ENCODE data around the gene GALNT12. TPM values are rescaled to one million over a fixed set of nuclear protein-coding genes. Genes with fewer than 3 reads are reported as not detected.

The GALNT12 gene
- total and polyA plus RNA-seq, 2 donors = 6.7 to 7.3 TPM

DNA sequence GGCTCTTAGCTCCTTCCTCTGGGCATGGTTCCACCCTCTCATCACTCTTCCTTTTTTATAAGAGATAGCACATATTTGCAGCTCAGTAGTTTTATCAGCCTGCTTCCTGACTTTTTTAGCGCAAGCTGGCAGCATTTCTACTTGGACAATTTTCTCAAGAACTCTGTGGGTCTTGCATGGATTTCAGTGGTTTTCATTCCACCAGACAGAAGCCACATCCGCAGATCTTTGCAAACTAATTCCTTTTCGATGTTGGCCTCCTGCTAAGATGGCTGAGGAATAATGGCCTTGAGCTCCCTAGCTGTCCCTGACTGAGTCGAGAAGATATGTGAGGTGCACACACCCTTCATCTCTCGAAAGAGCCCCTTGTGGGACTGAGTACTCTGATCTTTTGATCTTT is 49.5 kb downstream of the GALNT12 start:
- Histone ChIP-seq H3K4me1 (ENCODE audit: control insufficient read depth in 2 of 2, insufficient read depth in 2 of 2, low read length in 2 of 2) (no peaks in the 10 kb centered on the region), H3K27me3 (ENCODE audit: control insufficient read depth in 2 of 2, insufficient read depth in 1 of 2, low read length in 1 of 2) (no peaks in the 10 kb centered on the region), H3K36me3 (ENCODE audit: control insufficient read depth in 2 of 2, insufficient read depth in 2 of 2, low read length in 1 of 2) (no peaks in the 10 kb centered on the region), H3K9me3 (ENCODE audit: control insufficient read depth in 2 of 2, insufficient read depth in 1 of 2, low read length in 1 of 2) (no peaks in the 10 kb centered on the region), H3K27ac (ENCODE audit: low read depth in 1 of 2, low read length in 1 of 2) (no peak overlapping the region), H3K4me3 (ENCODE audit: low read length in 2 of 2) (no peak overlapping the region)
- no peak for DNase-seq (ENCODE audit: low read depth in 6 of 9, low spot score in 9 of 9)
- 96% methylated on average over 5 of the region's 5 CpGs for WGBS

DNA sequence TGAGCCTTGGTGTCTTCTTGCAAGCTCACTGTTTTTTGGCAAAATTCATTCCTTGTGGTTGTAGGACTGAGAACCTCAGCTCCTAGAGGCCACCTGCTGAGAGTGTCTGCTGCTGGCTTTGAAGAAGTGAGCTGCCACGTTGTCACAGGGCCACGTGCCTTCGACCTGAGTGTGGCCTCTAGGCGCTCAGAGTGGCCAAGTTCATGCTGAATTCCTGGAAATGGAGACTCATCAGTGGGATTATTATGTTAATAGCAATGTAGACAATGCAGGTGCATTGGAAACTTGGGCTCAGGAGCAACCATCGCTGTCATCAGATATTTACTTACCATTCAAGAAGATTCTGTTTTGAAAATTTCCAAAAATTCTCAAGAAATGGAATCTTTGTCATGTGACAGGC is 52.5 kb downstream of the GALNT12 start:
- Histone ChIP-seq H3K4me1 (ENCODE audit: control insufficient read depth in 2 of 2, insufficient read depth in 2 of 2, low read length in 2 of 2) (no peaks in the 10 kb centered on the region), H3K27ac (ENCODE audit: low read depth in 1 of 2, low read length in 1 of 2) (no peak overlapping the region), H3K4me3 (ENCODE audit: low read length in 2 of 2) (no peak overlapping the region), H3K36me3 (ENCODE audit: control insufficient read depth in 2 of 2, insufficient read depth in 2 of 2, low read length in 1 of 2) (no peaks in the 10 kb centered on the region), H3K27me3 (ENCODE audit: control insufficient read depth in 2 of 2, insufficient read depth in 1 of 2, low read length in 1 of 2) (no peaks in the 10 kb centered on the region), H3K9me3 (ENCODE audit: control insufficient read depth in 2 of 2, insufficient read depth in 1 of 2, low read length in 1 of 2) (no peaks in the 10 kb centered on the region)
- no peak for DNase-seq (ENCODE audit: low read depth in 6 of 9, low spot score in 9 of 9)
- WGBS = 94% methylated on average over 5 of the region's 5 CpGs

DNA sequence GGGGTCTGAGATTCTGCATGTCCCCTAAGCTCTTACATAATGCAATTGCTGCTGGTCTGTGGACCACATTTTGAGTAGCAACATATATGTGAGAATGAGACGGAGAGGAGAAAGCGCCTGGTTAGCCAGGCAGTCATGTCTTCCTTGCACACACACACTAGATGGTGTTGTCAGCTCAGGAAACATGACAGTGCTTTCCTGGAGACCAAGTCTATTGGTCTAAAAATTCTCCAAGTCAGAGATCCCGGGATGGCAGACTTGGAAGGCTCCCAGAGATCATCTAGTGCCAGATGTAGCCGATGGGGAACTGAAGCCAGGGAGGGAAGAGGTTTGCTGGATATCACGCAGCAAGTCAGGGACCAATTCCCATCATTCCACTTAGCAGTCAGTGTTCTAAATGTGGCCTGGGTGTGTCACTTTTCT is 53.4 kb downstream of the GALNT12 start:
- Histone ChIP-seq H3K27ac (ENCODE audit: low read depth in 1 of 2, low read length in 1 of 2) (no peak overlapping the region), H3K4me1 (ENCODE audit: control insufficient read depth in 2 of 2, insufficient read depth in 2 of 2, low read length in 2 of 2) (no peaks in the 10 kb centered on the region), H3K4me3 (ENCODE audit: low read length in 2 of 2) (no peak overlapping the region), H3K27me3 (ENCODE audit: control insufficient read depth in 2 of 2, insufficient read depth in 1 of 2, low read length in 1 of 2) (no peaks in the 10 kb centered on the region), H3K9me3 (ENCODE audit: control insufficient read depth in 2 of 2, insufficient read depth in 1 of 2, low read length in 1 of 2) (no peaks in the 10 kb centered on the region), H3K36me3 (ENCODE audit: control insufficient read depth in 2 of 2, insufficient read depth in 2 of 2, low read length in 1 of 2) (no peaks in the 10 kb centered on the region)
- WGBS = 59% methylated on average over 5 of the region's 5 CpGs
- DNase-seq (ENCODE audit: low read depth in 6 of 9, low spot score in 9 of 9) = no peak

DNA sequence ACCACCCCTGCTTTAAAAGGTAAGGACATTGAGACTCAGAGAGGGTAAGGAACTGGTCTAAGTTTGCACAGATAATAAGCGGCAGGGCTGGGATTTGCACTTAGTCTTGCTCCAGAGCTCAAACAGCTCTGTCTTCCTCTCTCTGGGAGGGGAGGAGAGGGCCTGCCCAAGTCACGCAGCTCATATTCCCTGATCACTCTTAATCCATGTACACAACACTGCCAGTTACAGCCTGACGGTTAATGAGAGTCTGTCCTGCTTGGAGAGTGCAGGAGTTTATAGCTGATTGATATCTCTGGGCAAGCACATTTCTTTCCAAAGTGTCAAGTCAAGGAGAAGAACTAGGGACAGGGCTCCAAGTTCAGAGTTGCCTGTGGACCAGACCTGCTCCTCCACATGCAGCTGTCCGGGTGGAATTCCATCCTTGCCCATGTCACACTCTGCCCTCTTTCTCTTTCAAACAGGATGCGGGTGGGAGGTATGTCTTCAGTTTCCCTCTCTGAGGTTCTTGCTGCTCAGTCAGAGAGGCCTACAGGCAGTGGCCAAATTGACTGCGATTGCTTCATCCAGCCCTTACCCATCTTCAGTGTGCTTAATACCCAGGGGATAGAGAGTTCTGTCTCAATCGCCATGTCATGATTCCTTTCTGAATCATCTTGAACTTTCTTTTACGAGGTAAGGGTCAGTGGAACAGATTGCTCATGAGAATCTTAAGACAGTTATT is 54.5 kb downstream of the GALNT12 start:
- Histone ChIP-seq H3K4me3 (ENCODE audit: low read length in 2 of 2) (no peak overlapping the region), H3K9me3 (ENCODE audit: control insufficient read depth in 2 of 2, insufficient read depth in 1 of 2, low read length in 1 of 2) (no peaks in the 10 kb centered on the region), H3K36me3 (ENCODE audit: control insufficient read depth in 2 of 2, insufficient read depth in 2 of 2, low read length in 1 of 2) (no peaks in the 10 kb centered on the region), H3K27ac (ENCODE audit: low read depth in 1 of 2, low read length in 1 of 2) (no peak overlapping the region), H3K4me1 (ENCODE audit: control insufficient read depth in 2 of 2, insufficient read depth in 2 of 2, low read length in 2 of 2) (no peaks in the 10 kb centered on the region), H3K27me3 (ENCODE audit: control insufficient read depth in 2 of 2, insufficient read depth in 1 of 2, low read length in 1 of 2) (no peaks in the 10 kb centered on the region)
- DNase-seq (ENCODE audit: low read depth in 6 of 9, low spot score in 9 of 9) = no peak
- WGBS = 90% methylated on average over 8 of the region's 8 CpGs

DNA sequence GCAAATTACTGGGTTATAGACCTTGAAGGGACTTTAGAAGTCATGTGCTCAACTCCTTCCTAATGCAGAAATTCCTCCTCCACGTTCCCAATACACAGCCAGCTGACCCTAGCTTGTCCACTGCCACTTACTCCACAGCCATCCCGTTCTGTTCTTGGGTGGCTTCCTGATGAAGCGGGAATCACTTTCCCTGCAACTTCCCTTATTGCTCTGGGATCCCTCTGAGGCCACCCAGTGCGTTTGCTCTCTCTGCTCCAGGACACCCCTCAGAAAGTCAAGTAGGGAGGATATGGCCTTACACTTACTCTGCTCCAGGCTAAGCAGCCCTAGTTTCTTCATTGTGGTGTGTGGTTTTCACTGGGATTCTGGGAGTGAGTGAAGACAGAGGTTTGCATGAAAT is 55.5 kb downstream of the GALNT12 start:
- no peak for DNase-seq (ENCODE audit: low read depth in 6 of 9, low spot score in 9 of 9)
- no peaks in the 10 kb centered on the region for H3K4me1 ChIP-seq (ENCODE audit: control insufficient read depth in 2 of 2, insufficient read depth in 2 of 2, low read length in 2 of 2)
- H3K36me3 ChIP-seq (ENCODE audit: control insufficient read depth in 2 of 2, insufficient read depth in 2 of 2, low read length in 1 of 2) = no peaks in the 10 kb centered on the region
- no peak overlapping the region for H3K4me3 ChIP-seq (ENCODE audit: low read length in 2 of 2)
- no peaks in the 10 kb centered on the region for H3K27me3 ChIP-seq (ENCODE audit: control insufficient read depth in 2 of 2, insufficient read depth in 1 of 2, low read length in 1 of 2)
- no peaks in the 10 kb centered on the region for H3K9me3 ChIP-seq (ENCODE audit: control insufficient read depth in 2 of 2, insufficient read depth in 1 of 2, low read length in 1 of 2)
- 86% methylated on average over 4 of the region's 4 CpGs for WGBS
- no peak overlapping the region for H3K27ac ChIP-seq (ENCODE audit: low read depth in 1 of 2, low read length in 1 of 2)

DNA sequence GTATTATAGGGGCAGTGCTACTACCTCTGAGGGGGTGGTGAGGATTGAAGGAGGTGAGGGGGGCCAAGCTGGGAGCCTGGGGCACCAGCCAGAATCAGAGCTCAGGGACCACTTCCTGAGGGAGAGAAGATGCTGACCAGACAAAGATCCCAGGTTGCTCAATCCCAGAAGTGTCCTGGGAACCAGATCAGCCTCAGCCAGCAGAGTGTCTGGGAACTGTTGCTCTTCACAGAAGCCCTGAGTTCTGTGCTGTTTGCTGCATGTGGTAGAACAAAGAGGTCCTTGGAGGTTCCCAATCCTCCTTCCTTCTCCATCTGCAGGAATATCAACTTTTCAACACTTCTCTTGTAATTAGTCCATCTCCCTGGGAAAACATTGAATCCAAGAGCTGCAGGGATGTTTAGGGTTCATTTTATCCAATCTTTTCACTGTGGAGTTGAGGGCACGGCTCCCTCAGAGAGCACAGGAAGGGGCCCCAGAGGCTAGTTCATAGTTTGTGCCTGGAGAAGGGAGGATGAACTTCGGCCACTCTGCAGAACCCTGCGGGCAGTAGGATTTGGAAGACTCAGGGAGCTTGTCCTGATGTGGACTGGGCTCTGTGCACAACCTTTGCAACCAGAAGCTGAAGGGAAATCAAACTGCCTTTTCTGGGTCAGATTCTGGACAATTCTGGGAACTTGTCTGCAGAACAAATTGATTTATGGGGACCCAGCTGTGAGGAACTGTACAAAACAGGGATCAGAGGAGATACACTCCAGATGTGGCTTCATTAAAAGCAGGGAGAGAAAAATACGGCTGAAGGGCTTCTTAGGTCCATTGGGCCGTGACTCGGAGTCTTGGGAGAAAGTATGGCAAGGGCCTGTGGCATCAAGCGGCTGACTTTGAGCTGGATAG is 57.1 kb downstream of the GALNT12 start:
- no peak overlapping the region for H3K27ac ChIP-seq (ENCODE audit: low read depth in 1 of 2, low read length in 1 of 2)
- no peaks in the 10 kb centered on the region for H3K4me1 ChIP-seq (ENCODE audit: control insufficient read depth in 2 of 2, insufficient read depth in 2 of 2, low read length in 2 of 2)
- no peak overlapping the region for H3K4me3 ChIP-seq (ENCODE audit: low read length in 2 of 2)
- DNase-seq (ENCODE audit: low read depth in 6 of 9, low spot score in 9 of 9) = no peak
- H3K36me3 ChIP-seq (ENCODE audit: control insufficient read depth in 2 of 2, insufficient read depth in 2 of 2, low read length in 1 of 2) = no peaks in the 10 kb centered on the region
- no peaks in the 10 kb centered on the region for H3K27me3 ChIP-seq (ENCODE audit: control insufficient read depth in 2 of 2, insufficient read depth in 1 of 2, low read length in 1 of 2)
- H3K9me3 ChIP-seq (ENCODE audit: control insufficient read depth in 2 of 2, insufficient read depth in 1 of 2, low read length in 1 of 2) = no peaks in the 10 kb centered on the region
- WGBS = 96% methylated on average over 7 of the region's 7 CpGs

DNA sequence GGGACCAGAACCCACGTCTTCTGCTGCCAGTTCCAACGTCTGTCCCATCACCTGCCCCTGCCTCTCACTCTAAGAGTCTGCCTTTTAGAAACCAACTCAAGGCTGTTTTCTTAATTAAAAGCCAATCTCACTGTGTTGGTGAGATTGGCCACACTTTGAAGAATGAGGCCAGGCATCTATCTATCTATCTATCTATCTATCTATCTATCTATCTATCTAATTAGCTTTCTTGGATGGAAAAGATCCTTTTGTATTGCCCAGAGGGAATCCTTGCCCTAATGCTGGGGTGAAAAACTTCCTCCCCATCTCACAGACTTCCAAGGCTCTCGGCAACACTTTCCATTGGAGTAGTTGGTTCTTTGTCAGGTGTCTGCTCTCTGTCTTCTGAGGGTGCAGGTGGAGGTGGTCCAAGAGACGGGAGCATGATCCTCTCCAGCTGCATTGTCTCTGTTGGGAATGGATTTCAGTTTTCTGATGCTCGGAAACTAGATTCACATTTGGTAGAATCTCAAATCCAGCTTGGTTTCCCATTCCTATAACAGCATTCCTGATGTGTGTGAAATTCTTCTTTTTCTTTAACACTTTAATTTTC is 57.9 kb downstream of the GALNT12 start:
- no peak overlapping the region for H3K27ac ChIP-seq (ENCODE audit: low read depth in 1 of 2, low read length in 1 of 2)
- no peaks in the 10 kb centered on the region for H3K36me3 ChIP-seq (ENCODE audit: control insufficient read depth in 2 of 2, insufficient read depth in 2 of 2, low read length in 1 of 2)
- no peaks in the 10 kb centered on the region for H3K27me3 ChIP-seq (ENCODE audit: control insufficient read depth in 2 of 2, insufficient read depth in 1 of 2, low read length in 1 of 2)
- H3K9me3 ChIP-seq (ENCODE audit: control insufficient read depth in 2 of 2, insufficient read depth in 1 of 2, low read length in 1 of 2) = no peaks in the 10 kb centered on the region
- no peaks in the 10 kb centered on the region for H3K4me1 ChIP-seq (ENCODE audit: control insufficient read depth in 2 of 2, insufficient read depth in 2 of 2, low read length in 2 of 2)
- DNase-seq (ENCODE audit: low read depth in 6 of 9, low spot score in 9 of 9) = no peak
- 95% methylated on average over 5 of the region's 5 CpGs for WGBS
- H3K4me3 ChIP-seq (ENCODE audit: low read length in 2 of 2) = no peak overlapping the region

DNA sequence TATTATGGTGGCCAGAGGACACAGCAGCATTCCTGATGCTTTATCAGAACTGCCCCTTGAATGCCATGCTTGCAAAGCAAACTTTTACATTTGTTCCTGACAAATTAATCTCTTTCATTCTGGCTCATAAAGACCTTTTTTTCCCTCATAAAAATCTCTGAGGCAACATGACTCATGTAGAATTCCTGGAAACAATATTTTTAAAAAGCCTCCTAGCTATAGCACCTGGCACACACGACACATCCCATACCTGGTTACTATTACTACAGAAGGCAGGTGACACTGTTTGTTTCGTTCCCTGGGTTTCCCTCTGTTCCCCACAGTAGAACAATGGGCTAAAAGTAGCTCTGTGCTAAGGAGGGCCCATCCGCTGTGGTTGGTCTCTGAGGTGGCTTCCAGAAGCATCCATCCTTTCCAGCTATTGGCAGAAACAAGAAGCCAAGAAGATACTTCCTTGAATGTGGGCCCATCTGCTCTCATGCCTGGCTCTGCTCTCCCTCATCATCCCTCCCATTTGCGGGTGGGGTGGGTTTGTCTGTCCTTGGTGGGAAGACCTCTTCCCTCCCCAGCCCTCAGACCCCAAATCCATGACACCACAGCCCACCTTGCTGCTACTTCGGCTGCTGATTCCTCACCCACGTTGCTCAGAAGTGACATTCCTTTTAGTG is 59.1 kb downstream of the GALNT12 start:
- no peak overlapping the region for H3K27ac ChIP-seq (ENCODE audit: low read depth in 1 of 2, low read length in 1 of 2)
- H3K36me3 ChIP-seq (ENCODE audit: control insufficient read depth in 2 of 2, insufficient read depth in 2 of 2, low read length in 1 of 2) = no peaks in the 10 kb centered on the region
- H3K9me3 ChIP-seq (ENCODE audit: control insufficient read depth in 2 of 2, insufficient read depth in 1 of 2, low read length in 1 of 2) = no peaks in the 10 kb centered on the region
- DNase-seq (ENCODE audit: low read depth in 6 of 9, low spot score in 9 of 9) = no peak
- 70% methylated on average over 6 of the region's 6 CpGs for WGBS
- H3K27me3 ChIP-seq (ENCODE audit: control insufficient read depth in 2 of 2, insufficient read depth in 1 of 2, low read length in 1 of 2) = no peaks in the 10 kb centered on the region
- no peak overlapping the region for H3K4me3 ChIP-seq (ENCODE audit: low read length in 2 of 2)
- H3K4me1 ChIP-seq (ENCODE audit: control insufficient read depth in 2 of 2, insufficient read depth in 2 of 2, low read length in 2 of 2) = no peaks in the 10 kb centered on the region

DNA sequence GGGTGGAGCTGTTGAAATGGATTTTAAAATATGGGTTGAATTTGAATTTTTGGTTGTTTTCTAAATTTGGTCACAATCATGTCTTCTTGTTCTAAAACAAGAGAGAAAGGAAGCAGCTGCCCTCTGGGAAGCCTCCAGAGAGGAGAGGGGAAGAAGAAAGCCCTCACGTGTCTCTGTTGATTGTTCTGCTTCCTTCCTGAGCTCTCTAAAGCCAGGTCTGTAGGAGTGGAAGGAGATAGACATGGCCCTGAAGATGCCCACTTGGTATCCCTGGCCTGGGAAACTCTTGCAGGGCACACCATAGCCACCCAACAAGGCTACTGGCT is 59.6 kb downstream of the GALNT12 start:
- DNase-seq (ENCODE audit: low read depth in 6 of 9, low spot score in 9 of 9) = no peak
- WGBS = 6% methylated on average over 1 of the region's 1 CpG
- Histone ChIP-seq H3K27me3 (ENCODE audit: control insufficient read depth in 2 of 2, insufficient read depth in 1 of 2, low read length in 1 of 2) (no peaks in the 10 kb centered on the region), H3K27ac (ENCODE audit: low read depth in 1 of 2, low read length in 1 of 2) (no peak overlapping the region), H3K4me3 (ENCODE audit: low read length in 2 of 2) (no peak overlapping the region), H3K9me3 (ENCODE audit: control insufficient read depth in 2 of 2, insufficient read depth in 1 of 2, low read length in 1 of 2) (no peaks in the 10 kb centered on the region), H3K36me3 (ENCODE audit: control insufficient read depth in 2 of 2, insufficient read depth in 2 of 2, low read length in 1 of 2) (no peaks in the 10 kb centered on the region), H3K4me1 (ENCODE audit: control insufficient read depth in 2 of 2, insufficient read depth in 2 of 2, low read length in 2 of 2) (no peaks in the 10 kb centered on the region)

Data from thymus (tissue), 11 donors.